ENCODE results near the gene PRPS1. TPM values are rescaled to one million over a fixed set of nuclear protein-coding genes. Genes with fewer than 3 reads are reported as not detected.

Gene PRPS1
- total RNA-seq, 1 experiment from 2014 or later: 90.5 TPM

GRCh38 chrX:107682256-107682655 lies 53.9 kb downstream of the PRPS1 start:
- Histone ChIP-seq H3K9ac (ENCODE audit: extremely low read depth, insufficient read length, low read length) (no peak overlapping the region), H3K79me2 (ENCODE audit: insufficient read depth, low read length) (no peaks in the 10 kb centered on the region), H3K23ac (ENCODE audit: insufficient read length, low read depth, low read length) (no peak overlapping the region), H3K9me3 (ENCODE audit: control insufficient read depth, low read depth, low read length) (no peaks in the 10 kb centered on the region), H2BK12ac (ENCODE audit: insufficient read length, low read depth, low read length) (no peak overlapping the region), H4K91ac (ENCODE audit: insufficient read length, low read depth, low read length) (no peak overlapping the region), H3K4ac (ENCODE audit: low read depth, low read length) (no peak overlapping the region), H2AK5ac (ENCODE audit: insufficient read length, low read length) (no peak overlapping the region), H3K4me1 (ENCODE audit: insufficient read depth, low read length) (no peaks in the 10 kb centered on the region), H3K79me1 (ENCODE audit: insufficient read depth, low read depth, low read length, poor library complexity, severe bottlenecking) (no peaks in the 10 kb centered on the region), H2BK5ac (ENCODE audit: insufficient read length, low read length) (no peak overlapping the region), H2BK15ac (ENCODE audit: low read depth, low read length) (no peak overlapping the region), H3K27ac (ENCODE audit: insufficient read length, low read depth, low read length) (no peak overlapping the region), H3T11ph (ENCODE audit: low read length) (no peak overlapping the region), H3K27me3 (ENCODE audit: insufficient read depth, low read length) (no peaks in the 10 kb centered on the region), H4K8ac (replicated peaks; ENCODE audit: insufficient read length, low read depth, low read length) (no peak overlapping the region), H3K4me2 (ENCODE audit: insufficient read depth, insufficient read length, low read length) (no peak overlapping the region), H3K18ac (ENCODE audit: insufficient read length, low read depth, low read length) (no peak overlapping the region), H3K14ac (ENCODE audit: insufficient read depth, low read length) (no peak overlapping the region), H3K23me2 (ENCODE audit: insufficient read length, low read depth, low read length, poor library complexity, severe bottlenecking) (no peaks in the 10 kb centered on the region), H2BK20ac (ENCODE audit: low read depth, low read length, poor library complexity, severe bottlenecking) (no peak overlapping the region), H2AFZ (ENCODE audit: low read length) (no peak overlapping the region), H3K56ac (ENCODE audit: insufficient read length, low read depth, low read length) (no peak overlapping the region), H4K20me1 (ENCODE audit: control insufficient read depth, insufficient read depth, insufficient read length) (no peaks in the 10 kb centered on the region), H2BK120ac (ENCODE audit: low read depth, low read length, poor library complexity, severe bottlenecking) (no peak overlapping the region), H4K5ac (ENCODE audit: insufficient read length, low read depth, low read length) (no peak overlapping the region)
- Mint-ChIP-seq H3K36me3 (ENCODE audit: insufficient read depth in 1 of 3, low read depth in 3 of 3) (no peaks in the 10 kb centered on the region; a peak in 1 of 7 replicates), H3K27ac (no peak overlapping the region), H3K4me3 (no peak overlapping the region), H3K9me3 (peaks cover 0 to 48% of the 10 kb centered on the region in 2 experiments; a peak in 2 of 5 replicates), H3K27me3 (ENCODE audit: low read depth) (peaks cover 9% of the 10 kb centered on the region), H3K4me1 (peaks cover 0 to under 1% of the 10 kb centered on the region in 2 experiments; a peak in 1 of 4 replicates)
- no peak for DNase-seq
- no peak for TF ChIP-seq CTCF (conservative IDR thresholded peaks at IDR 0.05)
- no CpG with 5 or more reads among the region's 3 CpGs for WGBS (ENCODE audit: extremely low coverage, insufficient read length, low lambda C conversion rate)

All from H9 (cell line).